A549 (cell line): ENCODE measurements around the gene RORC. TPM values are rescaled to one million over a fixed set of nuclear protein-coding genes. Genes with fewer than 3 reads are reported as not detected.
"Not testable (repeated sequence)": the region's sequence is repeated elsewhere in the genome, so short reads cannot be mapped to it uniquely, and the experiment has no call there.

ENCODE experiments used
- ATAC-seq, 2 experiments: fragments of 200-7000 bp in 1 of 2; fragments of >200 bp in 1 of 2; cut with Nextera tagmentation in 1 of 2; cut with Tn5 transposase in 1 of 2; 3 replicates each; pipeline versions ENCODE4 v1.8.0 to v1.9.1; 2018 to 2020; ENCODE audit warnings: mild to moderate bottlenecking in 1 of 2, moderate library complexity in 1 of 2
- CTCF ChIA-PET: fragments of 300-600 bp; sonication (Branson Sonifier 250); formaldehyde crosslinking; extraction: SDS; loops from one replicate; lab custom pipeline; 2021; ENCODE audit warnings: antibody characterized with exemption, inconsistent platforms; lab: Yijun Ruan, JAX
- POLR2A ChIA-PET: fragments of 350-600 bp; formaldehyde crosslinking; extraction: SDS; loops from one replicate; lab custom pipeline; 2021; ENCODE audit warnings: antibody characterized with exemption, inconsistent platforms; lab: Yijun Ruan, JAX
- DNase-seq, 2 experiments: peaks; one replicate each; pipeline versions ENCODE4 v3.0.0 to v3.0.0-alpha.2; 2011 to 2016; ENCODE audit warnings: low read depth in 1 of 2, low spot score in 1 of 2
- FAIRE-seq: peaks from 2 replicates; lab custom pipeline; 2011; peaks lifted over from hg19 to GRCh38; lab: Jason Lieb, UNC
- H3K27ac ChIP-seq, 2 experiments: fragments of >200 bp; sonication (Bioruptor Twin); formaldehyde crosslinking; 3 replicates each; pipeline ENCODE4 v1.5.1; 2016 to 2017
- H3K4me1 ChIP-seq: fragments of >200 bp; sonication (Bioruptor Twin); formaldehyde crosslinking; 3 replicates; pipeline ENCODE4 v1.6.1; 2016
- H3K4me2 ChIP-seq: fragments of >200 bp; sonication (Bioruptor Twin); formaldehyde crosslinking; 3 replicates; pipeline ENCODE4 v1.6.1; 2016
- H3K4me3 ChIP-seq: fragments of >200 bp; sonication (Bioruptor Twin); formaldehyde crosslinking; 3 replicates; pipeline ENCODE4 v1.5.1; 2016
- H3K9me3 ChIP-seq: fragments of >200 bp; sonication (Bioruptor Twin); formaldehyde crosslinking; 3 replicates; pipeline ENCODE4 v1.6.1; 2016
- CBX2 ChIP-seq: fragments of 200-600 bp; sonication (generic); IDR thresholded peaks from 2 replicates; pipeline ENCODE4 v1.6.1; 2016; ENCODE audit warnings: low read depth, mild to moderate bottlenecking, borderline replicate concordance
- CBX8 ChIP-seq: fragments of 200-600 bp; sonication (generic); IDR thresholded peaks from 2 replicates; pipeline ENCODE4 v1.6.1; 2016
- CEBPB ChIP-seq, 2 experiments: fragments of >200 bp in 1 of 2; sonication (Bioruptor Twin) in 1 of 2; formaldehyde crosslinking in 1 of 2; IDR thresholded peaks; 2 replicates each; pipeline ENCODE4 v1.6.1; 2012 to 2016
- CTCF ChIP-seq: fragments of >200 bp; sonication (Bioruptor Twin); formaldehyde crosslinking; IDR thresholded peaks from 3 replicates; pipeline ENCODE4 v1.5.1; 2016
- FOSL2 ChIP-seq, 2 experiments: fragments of 450-650 bp in 1 of 2; fragments of >200 bp in 1 of 2; sonication (Bioruptor Twin) in 1 of 2; formaldehyde crosslinking; IDR thresholded peaks; 2 replicates each; pipeline versions ENCODE4 v1.5.0 to v1.6.1; 2016 to 2020; ENCODE audit warnings: mild to moderate bottlenecking in 1 of 2, moderate library complexity in 1 of 2
- HDAC2 ChIP-seq: fragments of 200-600 bp; sonication (generic); IDR thresholded peaks from 2 replicates; pipeline ENCODE4 v1.6.1; 2016
- HEYL ChIP-seq: fragments of 250-450 bp; sonication (Bioruptor Pico); IDR thresholded peaks from 2 replicates; pipeline ENCODE4 v1.8.0; 2021; ENCODE audit warnings: mild to moderate bottlenecking, moderate library complexity
- HOXB13 ChIP-seq: fragments of 250-450 bp; sonication (Bioruptor Pico); IDR thresholded peaks from 2 replicates; pipeline ENCODE4 v1.5.0; 2020; ENCODE audit warnings: low read depth, mild to moderate bottlenecking, moderate library complexity
- JUNB ChIP-seq: fragments of >200 bp; sonication (Bioruptor Twin); formaldehyde crosslinking; IDR thresholded peaks from 2 replicates; pipeline ENCODE4 v1.6.1; 2016
- MAZ ChIP-seq: fragments of 150-350 bp; IDR thresholded peaks from 2 replicates; pipeline ENCODE4 v1.6.1; 2014; ENCODE audit warnings: antibody characterized with exemption, low read depth, low read length, borderline replicate concordance
- MYC ChIP-seq: IDR thresholded peaks from 2 replicates; pipeline ENCODE4 v1.6.1; 2012; ENCODE audit warnings: mild to moderate bottlenecking, inconsistent platforms, low read length, improper control_type of control experiment, borderline replicate concordance
- NPAS2 ChIP-seq: fragments of 250-450 bp; sonication (Bioruptor Pico); IDR thresholded peaks from 2 replicates; pipeline ENCODE4 v1.8.0; 2022; ENCODE audit warnings: mild to moderate bottlenecking, moderate library complexity, borderline replicate concordance
- NR3C1 ChIP-seq: fragments of >200 bp; sonication (Bioruptor Twin); formaldehyde crosslinking; IDR thresholded peaks from 3 replicates; pipeline ENCODE4 v1.6.1; 2017
- POLR2A ChIP-seq: IDR thresholded peaks from 2 replicates; pipeline ENCODE4 v1.6.1; 2012; ENCODE audit warnings: mild to moderate bottlenecking, low read length
- POLR2AphosphoS2 ChIP-seq: conservative IDR thresholded peaks from 2 replicates; pipeline ENCODE4 v1.6.1; 2012; ENCODE audit warnings: low read length, improper control_type of control experiment, inconsistent platforms
- RCOR1 ChIP-seq: fragments of 150-350 bp; IDR thresholded peaks from 2 replicates; pipeline ENCODE4 v1.6.1; 2014; ENCODE audit warnings: antibody characterized with exemption, low read length, low read depth
- RNF2 ChIP-seq: fragments of 200-600 bp; sonication (generic); IDR thresholded peaks from 2 replicates; pipeline ENCODE4 v1.6.1; 2016; ENCODE audit warnings: low read depth, mild to moderate bottlenecking, antibody characterized with exemption, moderate library complexity, borderline replicate concordance
- USF2 ChIP-seq: fragments of 450-650 bp; IDR thresholded peaks from 2 replicates; pipeline ENCODE4 v1.6.1; 2014; ENCODE audit warnings: antibody characterized with exemption
- ZFP36 ChIP-seq: fragments of 450-650 bp; IDR thresholded peaks from 2 replicates; pipeline ENCODE4 v1.6.1; 2014; ENCODE audit warnings: borderline replicate concordance; ENCODE audit not compliant: partially characterized antibody
- ZNF302 ChIP-seq: fragments of 250-450 bp; sonication (Bioruptor Pico); IDR thresholded peaks from 2 replicates; pipeline ENCODE4 v1.9.0; 2021; ENCODE audit warnings: inconsistent platforms, mild to moderate bottlenecking, moderate library complexity
- WGBS: methylation state at CpG from one replicate; pipeline ENCODE4 v1.1.6; 2017; ENCODE audit errors: missing lambda C conversion rate; 5-methylcytosine and 5-hydroxymethylcytosine counted together
- polyA plus RNA-seq, 4 experiments: library from polyadenylated mRNA; depleted of rRNA in 3 of 4; stranded (reverse); fragments of >200 nt; fragmentation: RNase III in 1 of 4; extraction: RNeasy Plus Mini Kit Qiagen cat#74134 plus additional on column Dnase treatment in 1 of 4; gene quantifications; 2 replicates in 3 of 4; 3 replicates in 1 of 4; pipeline ENCODE4 v1.2.3, GENCODE V29; 2011 to 2017
- TF ChIP-seq, protein P1 (sequence below): fragments of 250-450 bp; sonication (Bioruptor Pico); IDR thresholded peaks from 2 replicates; pipeline ENCODE4 v1.5.0; 2021; ENCODE audit warnings: mild to moderate bottlenecking, moderate library complexity, borderline replicate concordance

The RORC gene
- polyA plus RNA-seq, 2 of the 4 experiments (the other 2 are of a cell fraction), result 0.06 to 0.25 TPM

DNA sequence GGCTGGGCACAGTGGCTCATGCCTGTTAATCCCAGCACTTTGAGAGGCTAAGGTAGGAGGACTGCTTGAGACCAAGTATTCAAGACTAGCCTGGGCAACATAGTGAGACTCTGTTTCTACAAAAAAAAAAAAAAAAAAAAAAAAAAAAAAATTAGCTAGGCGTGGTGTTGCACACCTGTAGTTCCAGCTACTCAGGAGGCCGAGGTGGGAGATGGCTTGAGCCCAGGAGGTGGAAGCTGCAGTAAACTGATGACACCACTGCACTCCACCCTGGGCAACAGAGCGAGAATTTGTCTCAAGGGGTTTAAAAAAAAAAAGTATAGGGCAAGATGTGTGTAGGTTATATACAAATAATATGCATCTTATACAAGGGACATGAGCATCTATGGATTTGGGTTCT, 43.9 kb downstream of the RORC start (continued):
- no peak for TF ChIP-seq CBX2
- no peak for TF ChIP-seq CEBPB (IDR thresholded peaks at IDR 0.05)
- no peak for TF ChIP-seq NR3C1
- TF ChIP-seq RNF2, result no peak
- no peak for TF ChIP-seq MYC
- TF ChIP-seq, all 56 proteins: peak for 0

- WGBS, result 73% methylated on average over 2 of the region's 2 CpGs
- TF ChIP-seq RNF2, result no peak
- no peak for TF ChIP-seq ZFP36
- no peak for TF ChIP-seq MAZ
- no peak for TF ChIP-seq HDAC2
- no peak for TF ChIP-seq NPAS2 (CRISPR knock-in tag)
- no peak for TF ChIP-seq RCOR1
- no peak for TF ChIP-seq POLR2A
- TF ChIP-seq HOXB13 (CRISPR knock-in tag), result no peak
- POLR2A ChIA-PET, result no interaction called here
- DNase-seq (no peak), ATAC-seq (no peak), FAIRE-seq (no peak)
- Histone ChIP-seq H3K4me1 (no peaks in the 10 kb centered on the region), H3K9me3 (no peaks in the 10 kb centered on the region), H3K27ac (no peak overlapping the region), H3K4me2 (no peak overlapping the region), H3K4me3 (no peak overlapping the region)
- CTCF ChIA-PET, result interaction anchor here (0.9 to 1.4 kb wide), 3 partner anchors 9 to 52 kb away, joined by 3 read pairs; no protein-coding TSS in a partner anchor
These were observed 47.8 kb downstream of the RORC start for GRCh38 chr1:151783796-151784195.

DNA sequence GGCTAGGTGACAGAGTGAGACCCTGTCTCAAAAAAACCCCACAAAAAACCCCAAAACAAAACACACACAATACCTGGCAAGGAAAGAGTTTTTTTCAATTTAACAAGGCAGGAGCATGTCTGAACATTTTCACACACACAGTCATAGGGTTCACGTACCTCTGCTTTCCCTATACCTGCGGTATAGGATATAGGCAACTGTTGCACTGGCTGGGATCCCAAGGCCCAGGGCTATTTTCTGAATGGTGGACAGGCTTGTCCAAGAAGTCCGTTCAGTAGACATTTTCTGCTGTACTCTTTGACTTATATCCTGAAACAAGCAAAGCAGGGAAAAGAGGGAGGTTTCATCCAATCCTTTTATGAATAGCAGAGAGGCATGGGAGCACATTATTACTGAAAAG, 48.9 kb downstream of the RORC start:
- WGBS, result 72% methylated on average over 3 of the region's 3 CpGs
- Histone ChIP-seq H3K4me2 (no peak overlapping the region), H3K4me3 (no peak overlapping the region), H3K4me1 (no peaks in the 10 kb centered on the region)
- CTCF ChIA-PET, result interaction anchor here (0.9 to 1.4 kb wide), 3 partner anchors 8 to 53 kb away, joined by 3 read pairs; no protein-coding TSS in a partner anchor
- ATAC-seq, result no peak
- no peak for FAIRE-seq
- POLR2A ChIA-PET, result no interaction called here
- TF ChIP-seq JUNB (no peak), FOSL2 (IDR thresholded peaks at IDR 0.05) (no peak), FOSL2 (CRISPR knock-in tag; IDR thresholded peaks at IDR 0.05) (no peak), HEYL (CRISPR knock-in tag) (no peak), ZNF302 (no peak), POLR2AphosphoS2 (no peak), CBX8 (no peak), CTCF (no peak), USF2 (no peak)
- TF ChIP-seq, protein P1, sequence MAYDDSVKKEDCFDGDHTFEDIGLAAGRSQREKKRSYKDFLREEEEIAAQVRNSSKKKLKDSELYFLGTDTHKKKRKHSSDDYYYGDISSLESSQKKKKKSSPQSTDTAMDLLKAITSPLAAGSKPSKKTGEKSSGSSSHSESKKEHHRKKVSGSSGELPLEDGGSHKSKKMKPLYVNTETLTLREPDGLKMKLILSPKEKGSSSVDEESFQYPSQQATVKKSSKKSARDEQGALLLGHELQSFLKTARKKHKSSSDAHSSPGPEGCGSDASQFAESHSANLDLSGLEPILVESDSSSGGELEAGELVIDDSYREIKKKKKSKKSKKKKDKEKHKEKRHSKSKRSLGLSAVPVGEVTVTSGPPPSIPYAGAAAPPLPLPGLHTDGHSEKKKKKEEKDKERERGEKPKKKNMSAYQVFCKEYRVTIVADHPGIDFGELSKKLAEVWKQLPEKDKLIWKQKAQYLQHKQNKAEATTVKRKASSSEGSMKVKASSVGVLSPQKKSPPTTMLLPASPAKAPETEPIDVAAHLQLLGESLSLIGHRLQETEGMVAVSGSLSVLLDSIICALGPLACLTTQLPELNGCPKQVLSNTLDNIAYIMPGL (CRISPR knock-in tag), result no peak
- TF ChIP-seq, all 56 proteins: peak for 0
- Histone ChIP-seq H3K27ac (no peak overlapping the region), H3K9me3 (no peaks in the 10 kb centered on the region)
- no peak for DNase-seq

DNA sequence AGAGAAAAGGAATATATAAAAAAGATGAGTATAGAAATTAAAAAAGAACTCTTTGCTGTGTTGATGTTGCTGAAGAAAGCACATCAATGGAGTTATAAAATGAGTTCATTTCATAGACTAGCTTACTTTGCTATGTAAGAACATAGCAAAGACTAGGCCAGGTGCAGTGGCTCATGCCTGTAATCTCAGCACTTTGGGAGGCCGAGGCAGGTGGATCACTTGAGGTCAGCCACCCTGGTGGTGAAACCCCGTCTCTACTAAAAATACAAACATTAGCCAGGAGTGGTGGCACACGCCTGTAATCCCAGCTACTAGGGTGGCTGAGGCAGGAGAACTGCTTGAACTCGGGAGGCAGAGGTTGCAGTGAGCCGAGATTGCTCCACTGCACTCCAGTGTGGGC, 49.6 kb downstream of the RORC start:
- H3K27ac ChIP-seq, H3K4me1 ChIP-seq, H3K4me3 ChIP-seq, CTCF ChIA-PET, DNase-seq, POLR2A ChIA-PET, H3K4me2 ChIP-seq, FAIRE-seq, H3K9me3 ChIP-seq, ATAC-seq: not testable (repeated sequence)
- WGBS, result 81% methylated on average over 5 of the region's 5 CpGs

- H3K4me3 ChIP-seq, POLR2A ChIA-PET, DNase-seq, H3K9me3 ChIP-seq, H3K27ac ChIP-seq, ATAC-seq, H3K4me2 ChIP-seq, H3K4me1 ChIP-seq, FAIRE-seq: not testable (repeated sequence)
- WGBS, result 91% methylated on average over 5 of the region's 5 CpGs
- CTCF ChIA-PET, result interaction anchor here (0.9 to 1.2 kb wide), 3 partner anchors 12 to 32 kb away, joined by 3 read pairs; no protein-coding TSS in a partner anchor
These were observed 50.9 kb downstream of the RORC start for GRCh38 chr1:151780736-151781135.
